Measurements from ENCODE around the gene ARMC12. TPM values are rescaled to one million over a fixed set of nuclear protein-coding genes. Genes with fewer than 3 reads are reported as not detected.

ARMC12 gene
- total RNA-seq, 2 donors from 2014 or later = not detected

DNA sequence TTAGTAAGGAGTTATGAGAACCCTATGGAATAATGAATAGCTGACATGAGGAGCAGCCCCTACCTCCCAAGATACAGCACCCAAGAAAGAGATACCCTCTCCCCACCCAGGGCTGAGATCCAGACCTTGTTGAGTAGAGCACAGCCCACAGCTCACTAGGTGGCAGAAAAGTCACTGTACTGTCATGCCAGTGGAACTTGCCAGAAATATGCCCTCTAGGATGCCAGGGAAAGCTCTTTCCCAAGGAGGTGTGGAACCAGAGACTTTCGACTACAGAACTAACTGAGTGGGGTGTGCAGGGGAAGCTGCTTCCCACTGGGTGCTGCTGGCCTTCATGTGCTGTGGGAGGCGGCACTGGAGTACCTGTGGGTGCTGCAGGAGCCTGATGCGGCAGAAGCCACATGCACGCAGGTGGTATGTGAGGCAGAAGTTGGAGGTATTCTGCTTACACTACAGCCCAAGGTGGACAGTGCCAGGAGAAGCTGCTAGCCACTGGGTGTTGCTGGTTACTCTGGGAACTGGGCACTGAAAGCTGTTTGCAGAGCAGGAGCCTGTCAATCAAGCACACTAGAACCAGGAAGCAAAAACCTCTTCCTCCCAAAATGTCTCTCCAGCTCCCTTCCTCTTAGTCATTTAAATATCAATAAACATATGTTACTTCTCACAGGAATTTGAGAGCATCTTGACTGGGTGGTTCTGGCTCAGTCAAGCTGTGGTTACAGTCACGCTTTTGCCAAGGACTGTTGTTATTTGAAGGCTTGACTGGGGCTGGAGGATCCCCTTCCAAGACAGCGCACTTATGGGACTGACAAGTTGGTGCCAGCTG lies 17.8 kb downstream of the ARMC12 start:
- Histone ChIP-seq H3K4me3 (no peak overlapping the region), H3K27me3 (replicated peaks; ENCODE audit: insufficient read depth) (no peaks in the 10 kb centered on the region), H3K36me3 (no peaks in the 10 kb centered on the region), H3K9me3 (no peaks in the 10 kb centered on the region), H3K4me1 (ENCODE audit: control insufficient read depth in 1 of 2, low read depth in 2 of 2) (no peaks in the 10 kb centered on the region), H3K27ac (no peak overlapping the region)
- ATAC-seq (ENCODE audit: insufficient number of reproducible peaks, low FRiP score, low read depth) (no peak), DNase-seq (ENCODE audit: low spot score) (no peak)
- TF ChIP-seq, protein P1, sequence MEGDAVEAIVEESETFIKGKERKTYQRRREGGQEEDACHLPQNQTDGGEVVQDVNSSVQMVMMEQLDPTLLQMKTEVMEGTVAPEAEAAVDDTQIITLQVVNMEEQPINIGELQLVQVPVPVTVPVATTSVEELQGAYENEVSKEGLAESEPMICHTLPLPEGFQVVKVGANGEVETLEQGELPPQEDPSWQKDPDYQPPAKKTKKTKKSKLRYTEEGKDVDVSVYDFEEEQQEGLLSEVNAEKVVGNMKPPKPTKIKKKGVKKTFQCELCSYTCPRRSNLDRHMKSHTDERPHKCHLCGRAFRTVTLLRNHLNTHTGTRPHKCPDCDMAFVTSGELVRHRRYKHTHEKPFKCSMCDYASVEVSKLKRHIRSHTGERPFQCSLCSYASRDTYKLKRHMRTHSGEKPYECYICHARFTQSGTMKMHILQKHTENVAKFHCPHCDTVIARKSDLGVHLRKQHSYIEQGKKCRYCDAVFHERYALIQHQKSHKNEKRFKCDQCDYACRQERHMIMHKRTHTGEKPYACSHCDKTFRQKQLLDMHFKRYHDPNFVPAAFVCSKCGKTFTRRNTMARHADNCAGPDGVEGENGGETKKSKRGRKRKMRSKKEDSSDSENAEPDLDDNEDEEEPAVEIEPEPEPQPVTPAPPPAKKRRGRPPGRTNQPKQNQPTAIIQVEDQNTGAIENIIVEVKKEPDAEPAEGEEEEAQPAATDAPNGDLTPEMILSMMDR (IDR thresholded peaks at IDR 0.05) = no peak

DNA sequence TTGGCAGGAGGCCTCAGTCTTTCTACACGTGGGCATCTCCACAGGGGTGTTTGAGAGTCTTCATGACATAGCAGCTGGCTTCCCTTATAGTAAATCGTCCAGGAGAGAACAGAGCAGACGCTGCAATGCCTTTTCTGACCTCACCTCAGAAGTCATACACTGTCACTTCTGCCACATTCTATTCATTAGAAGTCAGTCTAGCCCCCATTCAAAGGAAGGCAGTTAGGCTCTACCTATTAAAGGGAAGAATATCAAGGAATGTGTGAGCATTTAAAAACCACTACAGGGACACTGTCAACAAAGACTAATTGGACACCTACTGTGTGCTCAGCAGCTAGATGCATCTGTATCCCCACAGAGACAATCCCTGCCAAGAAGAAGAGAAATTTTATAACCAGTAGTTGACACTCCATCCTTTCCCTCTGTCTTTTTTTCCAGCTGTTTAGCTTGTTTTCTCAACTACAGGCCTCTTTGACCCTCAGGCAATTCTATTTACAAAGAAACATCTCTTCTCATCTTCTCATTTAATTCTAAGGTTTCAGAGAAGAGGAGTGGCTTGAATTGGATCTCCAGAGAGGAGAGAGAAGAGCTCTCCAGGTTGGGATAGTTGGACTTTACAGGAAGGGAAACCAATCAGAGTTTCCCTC lies 18.6 kb downstream of the ARMC12 start:
- DNase-seq (ENCODE audit: low spot score) = no peak
- no peaks in the 10 kb centered on the region for H3K9me3 ChIP-seq
- H3K27me3 ChIP-seq (replicated peaks; ENCODE audit: insufficient read depth) = no peaks in the 10 kb centered on the region
- no peak for ATAC-seq (ENCODE audit: insufficient number of reproducible peaks, low FRiP score, low read depth)
- H3K36me3 ChIP-seq = no peaks in the 10 kb centered on the region
- H3K4me1 ChIP-seq (ENCODE audit: control insufficient read depth in 1 of 2, low read depth in 2 of 2) = no peaks in the 10 kb centered on the region
- no peak overlapping the region for H3K27ac ChIP-seq
- TF ChIP-seq, protein P1 (IDR thresholded peaks at IDR 0.05) = no peak
- H3K4me3 ChIP-seq = no peak overlapping the region

DNA sequence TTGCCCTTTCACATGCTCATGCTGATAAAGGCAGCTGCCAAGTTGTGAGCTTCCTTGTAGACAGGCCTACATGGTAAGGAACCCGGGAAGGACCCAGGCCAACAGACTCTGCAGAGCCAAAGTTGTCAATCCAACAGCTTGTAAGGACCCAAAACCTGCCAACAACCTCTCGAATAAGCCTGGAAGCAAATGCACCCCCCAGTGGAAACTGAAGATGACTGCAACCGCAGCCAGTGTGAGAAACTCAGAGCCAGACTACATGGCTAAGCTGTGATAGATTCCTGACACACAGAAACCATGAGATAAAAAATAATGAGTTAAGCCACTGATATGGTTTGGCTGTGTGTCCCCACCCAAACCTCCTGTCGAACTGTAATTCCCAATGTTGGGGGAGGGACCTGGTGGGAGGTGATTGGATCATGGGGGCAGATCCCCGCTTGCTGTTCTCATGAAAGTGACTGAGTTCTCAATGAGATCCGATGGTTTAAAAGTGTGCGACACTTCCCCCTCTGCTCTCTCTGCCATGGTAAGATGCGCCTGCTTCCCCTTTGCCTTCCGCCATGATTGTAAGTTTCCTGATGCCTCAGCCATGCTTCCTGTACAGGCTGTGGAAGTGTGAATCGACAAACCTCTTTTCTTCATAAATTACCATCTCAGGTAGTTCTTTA lies 20.8 kb downstream of the ARMC12 start:
- no peaks in the 10 kb centered on the region for H3K27me3 ChIP-seq (replicated peaks; ENCODE audit: insufficient read depth)
- H3K27ac ChIP-seq = no peak overlapping the region
- no peak for ATAC-seq (ENCODE audit: insufficient number of reproducible peaks, low FRiP score, low read depth)
- no peaks in the 10 kb centered on the region for H3K9me3 ChIP-seq
- TF ChIP-seq, protein P1 (IDR thresholded peaks at IDR 0.05) = no peak
- no peaks in the 10 kb centered on the region for H3K4me1 ChIP-seq (ENCODE audit: control insufficient read depth in 1 of 2, low read depth in 2 of 2)
- DNase-seq (ENCODE audit: low spot score) = no peak
- H3K4me3 ChIP-seq = no peak overlapping the region
- no peaks in the 10 kb centered on the region for H3K36me3 ChIP-seq

DNA sequence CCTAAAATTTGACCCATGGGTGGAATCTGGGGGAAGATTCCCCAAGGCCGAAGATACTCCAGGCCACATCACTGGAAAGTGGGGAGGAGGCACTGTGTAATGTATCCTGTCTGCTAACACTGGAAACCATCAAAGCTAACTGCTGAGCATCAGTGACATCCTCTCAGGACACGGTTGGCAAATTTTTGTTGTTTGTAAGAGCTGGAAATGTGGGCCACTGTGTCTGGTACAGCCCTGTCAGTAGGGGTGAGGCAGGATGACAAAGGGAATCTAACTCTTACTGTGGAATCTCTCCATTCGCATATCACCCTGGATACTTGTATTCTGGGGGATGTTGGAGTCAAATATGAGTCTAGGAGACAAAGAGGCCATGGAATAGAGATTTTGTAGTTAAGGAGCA lies 22.6 kb downstream of the ARMC12 start:
- H3K9me3 ChIP-seq = no peaks in the 10 kb centered on the region
- no peaks in the 10 kb centered on the region for H3K36me3 ChIP-seq
- TF ChIP-seq, protein P1 (IDR thresholded peaks at IDR 0.05) = no peak
- H3K27me3 ChIP-seq (replicated peaks; ENCODE audit: insufficient read depth) = no peaks in the 10 kb centered on the region
- ATAC-seq (ENCODE audit: insufficient number of reproducible peaks, low FRiP score, low read depth) = no peak
- no peak for DNase-seq (ENCODE audit: low spot score)
- H3K4me3 ChIP-seq = no peak overlapping the region
- H3K4me1 ChIP-seq (ENCODE audit: control insufficient read depth in 1 of 2, low read depth in 2 of 2) = no peaks in the 10 kb centered on the region
- no peak overlapping the region for H3K27ac ChIP-seq

DNA sequence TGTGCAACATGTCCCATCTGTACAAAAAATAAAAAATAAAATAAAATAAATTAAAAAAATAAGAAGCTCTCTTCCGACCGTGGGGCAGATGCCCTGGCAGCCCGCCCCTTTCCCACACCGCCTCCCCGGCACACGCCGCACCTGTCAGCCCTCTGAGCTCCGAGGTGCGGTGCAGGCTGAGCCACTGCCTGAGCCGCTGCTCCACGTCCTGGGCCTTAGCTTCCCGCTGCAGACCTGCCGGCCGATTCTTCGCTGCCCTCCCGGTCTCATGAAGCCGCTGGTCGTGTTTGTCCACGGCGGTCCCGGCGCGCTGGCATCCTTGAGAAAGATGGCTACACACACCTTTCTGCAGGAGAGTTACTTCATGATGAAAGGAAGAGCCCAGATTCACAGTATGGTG lies 28.9 kb downstream of the ARMC12 start:
- Histone ChIP-seq H3K4me3 (no peak overlapping the region), H3K36me3 (no peaks in the 10 kb centered on the region), H3K9me3 (no peaks in the 10 kb centered on the region), H3K4me1 (ENCODE audit: control insufficient read depth in 1 of 2, low read depth in 2 of 2) (no peaks in the 10 kb centered on the region), H3K27me3 (replicated peaks; ENCODE audit: insufficient read depth) (no peaks in the 10 kb centered on the region), H3K27ac (no peak overlapping the region)
- TF ChIP-seq, protein P1 (IDR thresholded peaks at IDR 0.05) = no peak
- DNase-seq (ENCODE audit: low spot score) (no peak), ATAC-seq (ENCODE audit: insufficient number of reproducible peaks, low FRiP score, low read depth) (no peak)

Data from thoracic aorta (tissue), 2 donors.